GM21737 (cell line): ENCODE measurements around the gene DISP3.

ENCODE experiments used
- ATAC-seq: cut with Tn5 transposase; IDR thresholded peaks from one replicate; pipeline ENCODE4 v1.9.1; 2021; ENCODE audit warnings: mild to moderate bottlenecking, moderate library complexity; ENCODE audit not compliant: unreplicated experiment

Gene DISP3

GRCh38 chr1:11461531-11462137 is 17.3 kb upstream of the DISP3 start:
- no peak for ATAC-seq

- ATAC-seq, result no peak
Measured at GRCh38 chr1:11462224-11462923, 16.6 kb upstream of the DISP3 start.

GRCh38 chr1:11463177-11463576 is 15.8 kb upstream of the DISP3 start:
- no peak for ATAC-seq

GRCh38 chr1:11465307-11465706 is 13.6 kb upstream of the DISP3 start:
- ATAC-seq, result no peak

GRCh38 chr1:11466416-11466815 is 12.5 kb upstream of the DISP3 start:
- ATAC-seq, result no peak

GRCh38 chr1:11468878-11469277 is 10.1 kb upstream of the DISP3 start:
- no peak for ATAC-seq

GRCh38 chr1:11470912-11471311 is 8.0 kb upstream of the DISP3 start:
- no peak for ATAC-seq

- no peak for ATAC-seq
Measured at GRCh38 chr1:11471473-11471872, 7.5 kb upstream of the DISP3 start.

GRCh38 chr1:11472284-11472683 is 6.7 kb upstream of the DISP3 start:
- ATAC-seq, result no peak

GRCh38 chr1:11472741-11473140 is 6.2 kb upstream of the DISP3 start:
- no peak for ATAC-seq

GRCh38 chr1:11473491-11474034 is 5.4 kb upstream of the DISP3 start:
- no peak for ATAC-seq

GRCh38 chr1:11474826-11475225 is 4.1 kb upstream of the DISP3 start:
- ATAC-seq, result no peak

- no peak for ATAC-seq
Measured at GRCh38 chr1:11475748-11476147, 3.2 kb upstream of the DISP3 start.

GRCh38 chr1:11479375-11479979 is 522 bp downstream of the DISP3 start:
- ATAC-seq, result no peak

- no peak for ATAC-seq
Measured at GRCh38 chr1:11481019-11481418, 2.1 kb downstream of the DISP3 start.

- ATAC-seq, result no peak
Measured at GRCh38 chr1:11482198-11482597, 3.2 kb downstream of the DISP3 start.

- no peak for ATAC-seq
Measured at GRCh38 chr1:11482701-11483479, 3.9 kb downstream of the DISP3 start.

- no peak for ATAC-seq
Measured at GRCh38 chr1:11483581-11484320, 4.8 kb downstream of the DISP3 start.

- ATAC-seq, result no peak
Measured at GRCh38 chr1:11484321-11484655, 5.3 kb downstream of the DISP3 start.

- ATAC-seq, result no peak
Measured at GRCh38 chr1:11485191-11485590, 6.2 kb downstream of the DISP3 start.
